GM19455 (cell line): ENCODE data around the gene GLB1L.
A peak's percentile ranks its signal among the peaks of the same experiment; 100 is the strongest.

Experiments used
- ATAC-seq: cut with Tn5 transposase; IDR thresholded peaks from one replicate; pipeline ENCODE4 v1.9.1; 2021; ENCODE audit not compliant: unreplicated experiment

The GLB1L gene

DNA sequence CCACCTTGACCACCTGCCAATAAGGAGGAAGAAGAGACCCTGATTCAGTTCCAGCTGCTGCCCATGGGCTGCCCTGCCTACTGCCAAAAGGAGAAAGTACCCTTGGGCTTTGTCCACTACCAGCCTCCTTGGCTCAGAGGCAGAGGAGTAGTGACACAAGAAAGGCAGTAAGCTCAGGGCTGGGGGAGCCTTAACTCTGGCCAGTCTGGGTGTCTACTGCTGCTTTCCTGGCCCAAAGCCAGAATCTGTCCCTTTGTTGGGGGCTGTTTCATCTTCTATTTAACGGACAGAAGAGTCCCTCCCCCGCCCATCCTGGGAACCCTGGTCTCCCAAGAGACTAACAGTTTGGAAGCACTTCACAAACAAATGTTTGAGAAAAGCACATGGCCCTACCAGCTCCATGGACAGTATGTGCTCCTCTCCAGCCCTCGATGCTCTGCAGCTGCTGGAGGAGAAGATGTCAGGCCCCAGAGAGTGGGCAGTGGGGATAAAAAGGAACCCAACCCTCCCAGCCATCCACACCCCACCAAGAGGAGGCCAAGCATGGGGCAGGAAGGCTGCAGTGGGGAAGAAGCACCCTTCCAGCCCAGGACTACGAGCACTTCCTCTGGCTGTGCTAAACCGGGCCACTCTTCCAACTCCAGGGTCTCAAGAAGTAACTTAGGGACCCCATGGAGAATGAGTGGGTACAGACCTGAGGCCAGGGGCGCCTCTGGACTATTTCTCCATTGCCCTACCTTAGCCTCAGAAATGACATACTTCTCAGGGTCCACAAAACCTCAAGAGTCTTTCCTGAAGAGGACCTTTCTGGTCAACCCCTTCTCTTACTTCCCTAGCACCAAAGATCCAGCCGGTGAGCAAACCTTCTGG lies 17.0 kb downstream of the GLB1L start:
- no peak for ATAC-seq

GRCh38 chr2:219225350-219225749 lies 19.9 kb downstream of the GLB1L start:
- ATAC-seq, result no peak

- ATAC-seq, result no peak
These were observed 21.2 kb downstream of the GLB1L start for GRCh38 chr2:219223831-219224610.

DNA sequence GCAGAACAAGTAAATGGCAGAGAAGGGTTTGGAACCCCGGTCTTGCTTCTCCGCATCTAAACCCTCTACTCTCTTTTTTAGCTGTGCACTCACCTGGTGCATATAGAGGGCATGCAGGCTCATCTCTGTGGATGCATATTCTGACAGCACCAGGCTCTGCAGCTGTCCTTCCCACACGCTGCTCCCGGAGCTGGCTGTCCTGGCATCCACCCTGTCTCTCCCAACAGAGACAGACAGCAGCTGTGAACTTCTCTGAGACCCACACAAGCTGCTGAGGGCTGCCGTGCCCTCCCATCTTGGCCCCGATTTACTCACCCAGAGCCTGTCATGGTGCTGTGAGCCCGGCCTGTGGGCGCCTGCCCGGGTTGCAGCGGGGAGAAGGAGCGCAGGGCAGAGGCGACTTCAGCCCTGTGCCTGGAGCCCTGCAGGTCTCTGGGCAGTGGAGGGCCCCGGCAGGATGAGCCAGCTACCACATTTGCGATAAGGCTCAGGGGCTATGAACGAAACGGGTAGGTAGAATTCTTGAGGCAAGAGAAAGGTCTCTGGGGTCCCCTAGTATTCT lies 23.2 kb downstream of the GLB1L start:
- no peak for ATAC-seq

DNA sequence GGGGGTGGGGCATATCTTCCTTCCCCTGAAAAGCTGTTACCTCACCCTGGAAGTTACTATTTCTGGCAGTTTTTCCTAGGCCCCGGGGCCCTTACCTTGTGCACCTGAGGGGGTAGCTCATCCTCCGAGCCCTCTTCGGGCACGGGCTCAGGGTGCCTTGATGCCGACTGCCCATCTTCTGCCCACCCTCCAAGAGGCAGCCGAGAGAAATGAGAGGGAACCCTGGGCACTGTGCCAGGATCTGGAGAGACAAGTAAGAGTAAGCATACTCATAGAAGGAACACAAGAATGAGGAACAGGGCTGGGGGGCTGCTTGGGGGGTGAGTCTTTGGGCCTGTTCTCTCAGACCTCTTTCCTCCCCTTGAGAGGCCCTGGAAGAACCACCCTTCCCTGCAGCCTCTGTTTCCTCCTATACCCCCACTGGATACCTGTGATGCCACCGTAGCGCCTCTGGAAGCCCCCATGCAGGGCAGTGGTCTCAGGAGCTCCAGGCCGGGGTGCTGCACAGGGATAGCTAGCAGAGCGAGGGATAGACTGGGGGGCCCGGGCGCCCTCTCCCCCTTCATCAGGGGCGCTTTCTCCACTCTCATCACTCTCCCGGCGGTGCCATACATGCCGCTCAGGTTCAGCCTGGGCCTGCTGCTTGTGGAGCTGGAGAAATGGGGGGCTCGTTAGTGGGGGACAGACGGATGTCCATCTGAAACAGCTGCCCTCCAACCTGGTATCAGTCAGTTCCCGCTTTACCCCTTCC lies 24.4 kb downstream of the GLB1L start:
- ATAC-seq, result no peak

DNA sequence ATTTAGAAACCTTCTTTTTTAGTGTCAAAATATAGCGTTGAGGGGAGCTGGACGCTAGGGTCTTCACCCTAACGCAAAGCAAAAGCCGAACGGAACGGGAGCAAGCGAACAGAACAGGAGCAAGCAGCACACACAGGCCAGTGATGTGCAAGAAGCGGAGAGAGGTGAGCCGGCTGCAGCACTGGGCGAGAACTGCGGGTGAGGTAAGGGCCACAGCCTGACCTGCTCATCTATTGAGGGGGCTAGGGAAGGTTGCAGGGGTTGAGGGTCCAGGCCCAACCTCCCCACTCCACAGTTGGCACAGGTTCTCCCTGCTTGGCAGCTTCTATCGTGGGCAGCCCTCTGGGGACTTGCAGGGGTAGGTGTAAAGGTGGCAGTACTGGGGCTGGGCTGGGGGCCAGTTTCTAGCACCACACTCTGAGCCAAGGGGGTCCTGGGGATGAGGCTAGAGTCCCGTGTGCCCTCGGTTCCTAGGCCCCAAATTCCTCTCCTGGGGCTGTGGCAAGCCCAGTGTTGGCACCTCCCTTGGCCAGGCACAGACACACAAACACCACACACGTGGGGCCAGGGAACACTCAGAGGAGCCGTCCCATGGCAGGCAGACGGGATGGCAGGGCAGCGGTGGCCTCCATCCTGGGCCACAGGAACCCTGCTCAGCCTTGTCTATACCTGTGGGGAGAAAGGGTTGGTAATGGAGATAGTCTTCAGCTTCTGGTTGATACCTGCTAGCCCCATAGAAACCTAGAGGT lies 25.3 kb downstream of the GLB1L start:
- no peak for ATAC-seq

DNA sequence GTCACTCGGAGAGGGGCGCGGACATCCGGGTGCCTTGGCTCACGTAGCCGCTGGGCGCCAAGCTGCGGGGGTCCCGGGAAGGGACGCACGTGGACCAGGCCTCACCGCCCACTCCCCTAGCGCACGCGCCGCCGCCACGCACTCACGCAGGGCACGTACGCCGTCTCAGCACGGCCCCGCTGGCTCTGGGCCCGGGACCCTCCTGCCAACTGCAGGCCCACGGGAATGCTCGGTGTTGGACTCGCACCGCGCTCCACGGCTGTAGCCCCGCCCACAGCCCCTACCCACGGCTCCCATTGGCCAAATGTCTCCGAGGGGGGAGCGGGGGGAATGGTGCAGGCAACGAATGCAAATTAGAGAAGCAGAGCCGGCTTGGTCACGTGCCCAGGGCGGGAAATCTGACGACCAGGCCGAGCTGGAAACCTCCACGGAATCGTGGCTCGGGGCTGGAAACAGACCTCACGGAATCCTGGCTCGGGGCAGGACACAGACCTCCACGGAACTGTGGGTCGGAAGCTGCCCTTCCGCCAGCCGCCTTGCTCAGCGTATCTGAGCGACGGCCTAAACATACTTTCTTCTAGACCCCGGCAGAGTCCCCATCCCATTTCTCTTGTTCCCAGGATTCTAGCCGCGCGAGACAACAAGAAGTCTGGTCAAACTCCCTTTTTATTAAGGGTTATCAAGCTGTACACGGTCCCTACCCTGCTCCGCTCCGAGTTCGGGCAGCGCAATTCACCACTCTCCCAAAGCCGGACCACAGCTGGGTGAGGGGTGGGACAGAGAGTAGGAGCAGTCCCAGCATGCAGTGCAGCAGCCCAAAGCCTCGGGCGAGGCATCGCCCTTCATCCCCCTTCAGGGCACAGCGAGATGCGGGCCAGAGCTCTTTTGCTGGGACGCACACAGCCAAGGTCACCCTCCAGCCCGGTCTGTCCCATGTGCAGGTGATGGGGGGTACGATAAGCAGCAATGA lies 26.2 kb downstream of the GLB1L start, which contains the start of gene ABCB6:
TSS of gene ABCB6 (minus strand) at position 227 of the 970 bp plus-strand sequence. CDS start 285 bp downstream, outside the sequence.
- ATAC-seq, result peak; percentile 72

GRCh38 chr2:219218217-219218731 lies 27.0 kb downstream of the GLB1L start:
- peak; percentile 39 for ATAC-seq

- ATAC-seq, result no peak
These were observed 28.7 kb downstream of the GLB1L start for GRCh38 chr2:219216535-219216915.

DNA sequence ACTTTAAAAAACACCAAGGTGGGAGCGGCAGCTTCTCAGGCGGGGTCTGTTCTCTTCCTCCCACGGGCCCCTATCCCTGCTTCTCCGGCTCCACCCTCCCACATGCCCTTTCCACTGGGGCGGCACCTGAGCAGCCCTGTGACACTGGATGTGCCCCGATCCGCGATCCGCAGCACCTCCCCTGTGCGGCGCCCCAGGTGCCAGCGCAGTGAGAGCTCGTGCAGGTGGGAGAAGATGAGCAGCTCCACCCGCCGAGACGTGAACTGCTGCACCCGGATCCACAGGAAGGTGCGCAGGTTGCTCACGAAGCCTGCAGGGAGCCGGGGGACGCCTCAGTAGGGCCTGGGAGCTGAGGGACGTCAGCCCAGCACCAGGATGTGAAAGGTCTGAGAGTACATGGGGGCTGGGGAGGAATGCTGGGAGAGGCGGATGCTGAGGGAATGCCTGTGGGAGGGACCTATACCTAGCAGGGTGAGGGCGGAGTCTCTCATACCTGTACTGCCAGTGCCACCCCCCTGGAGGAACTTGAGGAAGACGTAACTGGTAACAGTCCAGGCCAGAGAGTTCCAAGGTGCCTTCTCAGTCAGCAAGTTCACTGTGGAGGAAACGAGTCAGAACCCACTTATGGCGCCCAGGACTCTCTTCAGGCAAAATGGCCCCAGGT lies 29.2 kb downstream of the GLB1L start:
- no peak for ATAC-seq

GRCh38 chr2:219214786-219215185 lies 30.5 kb downstream of the GLB1L start:
- ATAC-seq, result no peak

GRCh38 chr2:219214141-219214540 lies 31.1 kb downstream of the GLB1L start:
- ATAC-seq, result no peak

- no peak for ATAC-seq
These were observed 31.7 kb downstream of the GLB1L start for GRCh38 chr2:219213486-219214071.

DNA sequence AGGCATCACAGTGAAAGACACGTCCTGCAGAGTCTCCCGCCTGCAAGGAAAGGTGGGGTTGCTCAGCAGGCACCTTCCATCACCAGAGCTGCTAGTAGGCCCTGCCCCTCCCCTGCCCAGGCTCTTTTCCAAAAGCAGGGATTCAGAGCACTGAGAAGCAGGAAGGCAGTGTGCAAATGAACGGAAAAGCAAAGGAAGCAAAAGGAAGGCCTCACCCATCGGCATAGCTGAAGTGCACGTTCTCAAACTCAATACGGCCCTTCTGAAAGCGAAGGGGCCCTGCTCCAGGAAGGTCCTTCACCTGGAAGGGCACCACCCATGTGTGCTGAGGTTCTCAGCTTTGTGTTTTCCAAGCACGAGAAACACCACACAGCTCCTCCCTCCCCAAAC lies 32.2 kb downstream of the GLB1L start:
- no peak for ATAC-seq

DNA sequence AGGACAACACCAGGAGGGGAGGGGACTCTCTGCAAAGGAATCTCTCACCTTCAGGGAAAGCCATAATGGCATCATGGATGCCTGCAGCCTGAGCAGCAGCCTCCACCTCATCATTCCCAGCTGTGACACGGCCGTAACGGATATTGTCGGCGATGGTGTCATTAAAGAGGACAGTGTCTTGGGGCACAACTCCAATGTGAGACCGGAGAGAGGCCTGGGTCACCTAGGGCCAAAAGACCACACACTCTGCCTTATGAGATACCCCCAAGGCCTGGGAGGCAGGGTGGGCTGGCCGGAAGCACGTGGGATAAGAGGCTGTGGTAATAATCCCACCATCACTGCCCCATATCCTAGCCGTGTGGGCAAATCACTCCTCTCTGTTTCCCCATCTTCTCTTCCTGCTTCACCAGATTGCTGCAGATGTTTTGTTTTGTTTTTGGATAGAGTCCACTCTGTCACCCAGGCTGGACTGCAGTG lies 34.3 kb downstream of the GLB1L start:
- ATAC-seq, result no peak

- no peak for ATAC-seq
These were observed 34.9 kb downstream of the GLB1L start for GRCh38 chr2:219210196-219210885.
